Activated CD4-positive, alpha-beta T cell treated with anti-CD3 and anti-CD28 coated beads for 48 hours (primary cell): ENCODE measurements around the gene COL20A1.

Experiments
- DNase-seq: peaks from one replicate; pipeline ENCODE4 v3.0.0-alpha.2; 2020

The COL20A1 gene

DNA sequence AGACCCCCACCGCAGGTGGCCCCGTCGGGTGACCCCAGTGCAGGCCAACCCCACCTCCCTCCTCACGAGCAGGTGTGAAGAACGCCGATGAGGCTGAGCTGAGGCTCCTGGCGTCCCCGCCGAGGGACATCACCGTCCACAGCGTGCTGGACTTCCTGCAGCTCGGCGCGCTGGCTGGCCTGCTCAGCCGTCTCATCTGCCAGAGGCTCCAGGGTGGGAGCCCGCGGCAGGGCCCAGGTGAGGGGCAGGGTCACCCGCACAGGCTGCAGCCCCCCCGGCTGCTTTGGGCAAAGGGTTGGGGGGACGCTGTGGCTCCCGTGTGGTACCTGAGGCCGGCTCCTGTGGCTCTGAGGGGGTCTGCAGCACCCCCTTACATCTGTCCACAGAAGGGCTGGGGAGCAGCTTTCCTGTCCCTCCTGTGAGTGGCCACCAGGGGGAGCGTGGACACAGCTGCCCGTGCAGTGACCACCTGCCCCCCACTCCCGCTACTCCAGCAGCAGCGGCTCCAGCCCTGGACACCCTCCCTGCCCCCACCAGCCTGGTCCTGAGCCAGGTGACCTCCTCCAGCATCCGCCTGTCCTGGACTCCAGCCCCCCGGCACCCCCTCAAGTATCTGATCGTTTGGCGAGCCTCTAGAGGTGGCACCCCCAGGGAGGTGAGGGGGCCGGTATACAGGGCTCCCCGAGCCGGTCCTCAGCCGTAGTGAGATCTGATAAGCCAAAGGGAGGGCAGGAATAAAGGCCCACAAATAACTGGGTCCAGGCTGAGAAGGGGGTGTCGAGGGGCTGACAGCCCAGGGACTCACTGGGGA, 16.5 kb downstream of the COL20A1 start:
- DNase-seq = peak; percentile 40

DNA sequence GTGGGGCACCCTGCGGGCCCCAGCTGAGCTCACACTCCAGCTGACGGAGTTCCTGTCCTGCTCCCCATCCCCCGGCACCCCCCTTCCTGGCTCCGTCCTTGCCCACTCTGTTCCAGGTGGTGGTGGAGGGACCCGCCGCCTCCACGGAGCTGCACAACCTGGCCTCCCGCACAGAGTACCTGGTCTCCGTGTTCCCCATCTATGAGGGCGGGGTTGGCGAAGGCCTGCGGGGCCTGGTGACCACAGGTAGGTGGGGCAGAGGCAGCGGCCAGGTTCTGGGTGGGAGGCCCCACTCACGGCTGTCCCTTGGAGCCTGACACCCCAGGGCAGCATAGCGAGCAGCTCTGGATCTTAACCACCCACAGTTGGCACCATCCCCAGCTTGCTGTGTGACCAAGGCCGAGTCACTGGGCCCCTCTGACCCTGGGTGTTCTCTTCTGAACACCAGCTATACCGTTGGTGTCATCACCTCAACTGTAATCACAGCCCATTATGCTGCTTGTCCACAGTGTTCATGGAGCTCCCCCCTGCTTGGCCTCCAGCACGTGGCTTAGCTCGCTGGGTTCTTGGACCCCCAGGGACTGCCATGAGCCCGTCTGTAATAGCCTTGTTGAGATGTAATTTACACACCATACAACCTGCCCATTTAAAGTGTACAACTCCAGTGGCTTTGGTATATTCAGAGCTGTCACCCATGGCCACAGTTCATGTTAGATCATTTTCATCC, 17.4 kb downstream of the COL20A1 start:
- DNase-seq = no peak

GRCh38 chr20:63311186-63311832, 18.3 kb downstream of the COL20A1 start:
- no peak for DNase-seq

DNA sequence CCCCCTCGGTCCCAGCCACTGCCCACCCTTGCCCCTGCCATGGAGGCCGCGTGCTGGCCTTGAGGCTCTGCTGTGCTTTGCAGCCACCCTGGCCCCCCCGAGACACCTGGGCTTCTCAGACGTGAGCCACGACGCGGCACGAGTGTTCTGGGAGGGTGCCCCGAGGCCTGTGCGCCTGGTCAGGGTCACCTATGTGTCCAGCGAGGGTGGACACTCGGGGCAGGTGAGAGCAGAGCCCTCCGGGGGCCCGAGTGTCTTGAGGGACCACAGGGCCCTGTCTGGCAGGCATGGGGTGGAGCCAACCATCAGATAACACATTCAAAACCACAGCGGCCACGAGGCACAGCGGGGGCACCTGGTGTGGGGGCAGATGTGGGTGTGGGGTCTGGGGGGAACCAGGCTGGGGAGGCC, 18.9 kb downstream of the COL20A1 start:
- DNase-seq = no peak

- DNase-seq = no peak
Observed at GRCh38 chr20:63312273-63312672, 19.3 kb downstream of the COL20A1 start.

- DNase-seq = no peak
Observed at GRCh38 chr20:63312690-63313348, 19.8 kb downstream of the COL20A1 start.

DNA sequence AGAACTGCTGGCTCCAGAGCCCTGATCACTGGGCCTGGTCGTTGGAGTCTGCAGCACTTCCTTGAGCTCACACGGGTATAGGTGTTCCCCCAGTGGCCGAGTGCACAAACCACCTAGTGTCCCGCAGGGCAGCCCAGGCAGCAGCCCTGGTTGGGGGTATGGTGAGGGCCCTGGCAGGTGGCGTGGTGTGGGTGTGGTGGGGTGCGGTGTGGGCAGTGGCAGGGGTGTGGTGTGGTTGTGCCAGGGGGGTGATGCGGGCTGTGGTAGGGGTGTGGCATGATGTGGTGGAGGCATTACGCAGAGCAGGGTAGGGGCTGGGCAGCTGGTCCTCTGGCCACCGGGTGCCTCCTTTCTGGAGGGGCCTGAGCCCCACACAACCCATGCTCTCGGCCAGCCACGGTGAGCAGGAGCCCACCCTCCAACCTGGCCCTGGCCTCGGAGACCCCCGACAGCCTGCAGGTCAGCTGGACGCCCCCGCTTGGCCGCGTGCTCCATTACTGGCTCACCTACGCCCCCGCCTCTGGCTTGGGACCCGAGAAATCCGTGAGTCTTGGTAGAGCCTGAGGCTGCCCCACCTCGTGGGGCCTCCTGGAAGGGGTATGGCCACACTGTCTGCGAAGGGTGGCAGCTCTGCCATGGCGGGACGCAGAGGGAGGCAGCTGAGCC, 20.5 kb downstream of the COL20A1 start:
- no peak for DNase-seq

DNA sequence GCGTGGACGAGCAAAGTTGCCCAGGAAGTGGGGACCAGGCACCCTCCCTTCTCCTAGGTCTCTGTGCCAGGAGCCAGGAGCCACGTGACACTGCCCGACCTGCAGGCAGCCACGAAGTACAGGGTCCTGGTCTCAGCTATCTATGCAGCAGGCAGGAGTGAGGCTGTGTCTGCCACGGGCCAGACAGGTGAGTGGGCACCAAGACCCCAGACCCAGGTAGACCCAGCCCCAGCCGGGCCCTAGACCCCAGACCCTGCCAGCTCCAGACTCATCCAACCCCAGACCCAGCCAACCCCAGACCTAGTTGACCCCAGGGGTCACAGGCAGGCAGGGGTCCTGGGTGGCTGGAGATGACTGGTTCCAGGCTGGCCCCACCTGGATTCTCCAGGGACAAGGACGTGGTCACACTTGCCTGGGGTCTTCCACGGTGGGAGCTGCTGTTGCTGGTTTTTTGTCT, 21.1 kb downstream of the COL20A1 start:
- DNase-seq = no peak

DNA sequence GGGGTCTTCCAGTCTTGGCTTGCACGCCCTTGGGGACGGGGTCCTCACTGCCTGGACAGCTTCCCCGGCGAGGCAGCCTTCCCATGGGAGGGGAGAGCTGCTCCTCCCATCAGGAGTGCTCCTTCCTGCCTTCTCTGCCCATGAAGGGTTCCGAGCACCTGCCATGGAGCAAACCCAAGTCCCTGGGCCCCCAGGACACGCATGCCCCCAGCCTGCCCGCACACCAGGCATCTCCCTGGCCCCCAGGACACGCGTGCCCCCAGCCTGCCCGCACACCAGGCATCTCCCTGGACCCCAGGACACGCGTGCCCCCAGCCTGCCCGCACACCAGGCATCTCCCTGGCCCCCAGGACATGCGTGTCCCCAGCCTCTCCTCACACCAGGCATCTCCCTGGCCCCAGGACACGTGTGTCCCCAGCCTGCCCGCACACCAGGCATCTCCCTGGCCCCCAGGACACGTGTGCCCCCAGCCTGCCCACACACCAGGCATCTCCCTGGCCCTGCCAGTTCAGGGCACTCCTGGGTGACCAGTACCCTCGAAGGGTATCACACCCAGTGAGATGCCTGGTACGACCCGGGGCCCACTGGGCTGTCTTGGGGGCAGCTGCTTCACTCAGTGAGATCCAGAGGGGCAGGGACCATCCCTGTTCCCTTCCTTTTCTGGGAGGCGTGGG, 21.7 kb downstream of the COL20A1 start:
- DNase-seq = no peak

- DNase-seq = no peak
Observed at GRCh38 chr20:63315240-63315689, 22.3 kb downstream of the COL20A1 start.

- DNase-seq = no peak
Observed at GRCh38 chr20:63315731-63316491, 22.9 kb downstream of the COL20A1 start.

GRCh38 chr20:63316502-63316921, 23.5 kb downstream of the COL20A1 start:
- DNase-seq = no peak

GRCh38 chr20:63317061-63317460, 24.1 kb downstream of the COL20A1 start:
- no peak for DNase-seq

- DNase-seq = no peak
Observed at GRCh38 chr20:63317601-63318291, 24.8 kb downstream of the COL20A1 start.

DNA sequence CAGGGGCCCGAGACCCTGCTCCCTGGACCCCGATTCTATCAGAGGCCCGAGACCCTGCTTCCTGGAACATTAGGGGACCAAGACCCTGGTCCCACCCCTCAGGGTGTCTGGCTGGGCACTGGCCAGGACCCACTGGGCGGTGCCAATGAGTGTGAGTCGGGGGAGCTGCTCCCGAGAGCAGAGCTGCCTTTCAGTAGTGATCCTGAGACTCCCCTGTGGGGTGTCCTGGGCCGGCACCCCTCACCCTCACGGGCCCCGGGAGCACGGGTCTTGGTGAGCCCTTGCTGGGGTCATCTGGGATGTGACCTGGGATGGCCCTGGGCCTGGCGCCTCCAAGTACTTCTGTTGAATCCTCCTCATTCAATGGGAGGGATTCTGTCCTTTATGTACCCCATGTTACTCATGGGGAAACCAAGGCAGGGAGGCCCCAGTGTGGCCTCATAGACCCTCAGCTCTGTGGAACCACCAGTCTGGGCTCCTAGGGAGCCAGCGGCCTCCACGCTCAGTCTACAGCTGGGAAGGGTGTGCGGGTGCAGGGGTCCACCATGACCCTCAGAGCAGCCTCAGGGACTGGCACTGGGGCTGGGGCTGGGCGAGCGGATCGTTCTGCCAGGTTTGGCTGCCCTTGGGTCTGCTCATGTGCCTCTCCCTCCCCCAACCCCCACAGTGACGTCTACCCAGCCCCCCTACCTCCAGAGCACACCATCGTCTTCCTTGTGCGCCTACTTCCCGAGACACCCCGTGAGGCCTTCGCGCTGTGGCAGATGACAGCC, 25.6 kb downstream of the COL20A1 start:
- no peak for DNase-seq

GRCh38 chr20:63319164-63320040, 26.4 kb downstream of the COL20A1 start:
- DNase-seq = no peak

- no peak for DNase-seq
Observed at GRCh38 chr20:63320041-63320511, 27.1 kb downstream of the COL20A1 start.

DNA sequence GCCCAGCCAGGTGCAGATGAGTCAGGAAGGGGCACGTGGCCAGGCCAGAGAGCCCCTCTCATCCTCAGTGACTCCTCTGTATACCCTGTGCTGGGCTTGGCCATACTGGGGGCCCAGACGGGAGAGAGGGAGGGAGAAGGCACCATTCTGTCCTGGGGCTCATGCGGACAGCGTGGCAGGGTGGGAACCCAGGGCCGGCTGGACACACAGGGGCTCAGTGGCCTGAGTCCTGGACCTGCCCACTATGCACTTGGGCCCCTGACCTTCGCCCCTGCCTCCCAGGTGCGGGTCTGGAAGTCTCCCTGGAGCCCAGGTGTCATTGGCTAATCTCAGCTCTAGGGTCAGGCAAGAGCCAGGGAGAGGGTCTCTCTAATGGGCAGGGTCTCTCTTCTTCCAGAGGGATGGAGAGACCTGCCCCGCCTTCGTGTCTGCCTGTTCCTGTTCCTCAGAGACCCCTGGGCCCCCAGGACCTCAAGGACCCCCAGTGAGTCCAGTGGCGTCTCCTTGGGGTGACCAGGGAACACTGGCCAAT, 27.7 kb downstream of the COL20A1 start:
- no peak for DNase-seq
